Heart right ventricle (tissue), 16 donors: ENCODE measurements around the gene RAB11FIP2. TPM values are rescaled to one million over a fixed set of nuclear protein-coding genes. Genes with fewer than 3 reads are reported as not detected.

ENCODE experiments used
- ATAC-seq, 8 donors: fragments of 200-7000 bp; cut with Tn5 transposase; one replicate each; pipeline ENCODE4 v1.9.1; 2020; ENCODE audit warnings: mild to moderate bottlenecking in 8 of 8, moderate library complexity in 8 of 8, moderate number of reproducible peaks in 1 of 8
- DNase-seq, 2 donors: peaks; one replicate each; pipeline ENCODE4 v3.0.0-alpha.2; 2020
- H3K27ac ChIP-seq, 10 donors: fragments of 200-600 bp; sonication (generic) in 2 of 10; one replicate each; pipeline versions ENCODE4 v1.5.0 to v1.8.0; 2020 to 2022; ENCODE audit warnings: mild to moderate bottlenecking in 3 of 10
- H3K27me3 ChIP-seq, 7 donors: fragments of 200-600 bp; one replicate each; pipeline ENCODE4 v1.8.0; 2021 to 2022; ENCODE audit warnings: mild to moderate bottlenecking in 2 of 7
- H3K36me3 ChIP-seq, 9 donors: fragments of 200-600 bp; sonication (generic) in 1 of 9; one replicate each; pipeline versions ENCODE4 v1.5.0 to v1.8.0; 2020 to 2022; ENCODE audit warnings: mild to moderate bottlenecking in 2 of 9
- H3K4me1 ChIP-seq, 9 donors: fragments of 200-600 bp; sonication (generic) in 1 of 9; one replicate each; pipeline versions ENCODE4 v1.5.0 to v1.8.0; 2020 to 2022; ENCODE audit warnings: mild to moderate bottlenecking in 4 of 9
- H3K4me3 ChIP-seq, 10 donors: fragments of 200-600 bp; sonication (generic) in 2 of 10; one replicate each; pipeline versions ENCODE4 v1.5.0 to v1.8.0; 2020 to 2022; ENCODE audit warnings: mild to moderate bottlenecking in 7 of 10, moderate library complexity in 2 of 10
- H3K9me3 ChIP-seq, 11 donors: fragments of 200-600 bp in 10 of 11; sonication (generic) in 2 of 11; one replicate each; pipeline versions ENCODE4 v1.5.0 to v1.8.0; 2013 to 2022; ENCODE audit warnings: mild to moderate bottlenecking in 2 of 11, control low read depth in 1 of 11, moderate library complexity in 1 of 11
- WGBS, 2 donors: extraction: QIAGEN DNeasy Blood & Tissue Kit; methylation state at CpG; one replicate each; pipeline ENCODE4 v1.1.7; 2013; ENCODE audit warnings: inconsistent platforms in 1 of 2; 5-methylcytosine and 5-hydroxymethylcytosine counted together
- intact Hi-C, 10 donors: fragments of 100-400 bp; cut with DNase I; formaldehyde crosslinking; loops; one replicate each; pipeline versions ENCODE4 v1.11.1 to v1.14.2; 2022
- polyA plus RNA-seq, 2 donors: library from polyadenylated mRNA; stranded (reverse); fragments of 200-250 nt; gene quantifications; one replicate each; pipeline ENCODE4 v1.2.3, GENCODE V29; 2013
- total RNA-seq, 10 donors: library from RNA; stranded (reverse); fragmentation: NEBNext Ultra II Directional in 3 of 10; extraction: Animal tissue kit (Norgen Biotek cat#: 25700) in 3 of 10; gene quantifications; one replicate each; pipeline versions ENCODE4 v1.2.1 to v1.2.4, GENCODE V29; 2021 to 2023
- TF ChIP-seq, protein P1 (sequence below), 9 donors: fragments of 200-600 bp; sonication (generic) in 2 of 9; IDR thresholded peaks; one replicate each; pipeline versions ENCODE4 v1.5.0 to v1.8.0; 2021 to 2022; ENCODE audit warnings: antibody characterized with exemption in 9 of 9, mild to moderate bottlenecking in 5 of 9, moderate library complexity in 1 of 9
- donor health status: Arrhythmogenic right ventricular cardiomyopathy.
- donor health status: ischemic (EF 13 %, LVEDD 7.1; RV severe dilation, severe dysfunction).
- donor health status: healthy with polysubstance abuse.
- donor health status: DM: no; HTN: yes; CAD: no.
- donor health status: DM: no; HTN: no; CAD: no.
- donor health status: ischemic (EF 25% LVEDD 6.9; RV normal size, moderate dysfunction).
- donor health status: ischemic (EF 25% LVEDD 5.7; RV mildly dilated, moderate dysfunction).
- donor health status: healthy.
- donor health status: DM: yes; HTN: yes; CAD: no.
- donor health status: Ischemic cardiomyopathy.
- donor health status: ischemic (EF 35%, LVEDD 5.7; RV mildly dilated, moderate dysfunction).
- donor health status: nonischemic (EF 11% LVEDD 7.7; RV severe dilation, severe dysfunction).
- donor health status: DM: yes; HTN: yes; CAD: no.
- donor health status: PGD.
- donor health status: ischemic (EF 29% LVEDD 5.4; RV normal size, mild dysfunction).
- donor health status: nonischemic (EF 23%, LVEDD 6.1; RV moderate dilation, normal function).

Gene RAB11FIP2
- total and polyA plus RNA-seq, 12 donors = 2.6 to 17.2 (median 13.6) TPM

GRCh38 chr10:118031351-118032075 is 15.2 kb downstream of the RAB11FIP2 start:
- intact Hi-C loops = no loop called here

DNA sequence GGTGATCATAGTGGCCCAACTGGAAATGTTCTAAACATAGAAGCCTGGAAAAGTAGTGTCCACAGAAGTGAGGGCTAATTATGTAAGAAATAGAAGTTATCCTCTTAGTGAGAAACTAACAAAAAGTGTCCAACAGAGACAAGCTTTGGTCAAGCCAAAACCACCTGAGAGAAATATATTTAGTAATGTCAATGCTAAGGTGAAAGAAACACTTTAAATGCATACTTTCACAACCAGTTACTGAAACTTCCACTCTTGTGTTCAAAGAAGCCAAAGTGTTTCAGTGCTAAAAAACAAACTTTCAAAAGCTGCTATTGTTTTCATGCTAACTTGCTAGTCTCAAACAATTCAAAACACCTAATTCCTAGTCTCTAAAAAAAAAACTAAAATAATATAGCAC is 18.1 kb downstream of the RAB11FIP2 start:
- H3K9me3 ChIP-seq = no peaks in the 10 kb centered on the region
- H3K4me3 ChIP-seq = no peak overlapping the region
- no peaks in the 10 kb centered on the region for H3K27me3 ChIP-seq
- ATAC-seq (no peak), DNase-seq (no peak)
- no peaks in the 10 kb centered on the region for H3K4me1 ChIP-seq
- peaks cover 0 to 30% (median 0%) of the 10 kb centered on the region in 9 donors for H3K36me3 ChIP-seq
- intact Hi-C loops = no loop called here
- TF ChIP-seq, protein P1, sequence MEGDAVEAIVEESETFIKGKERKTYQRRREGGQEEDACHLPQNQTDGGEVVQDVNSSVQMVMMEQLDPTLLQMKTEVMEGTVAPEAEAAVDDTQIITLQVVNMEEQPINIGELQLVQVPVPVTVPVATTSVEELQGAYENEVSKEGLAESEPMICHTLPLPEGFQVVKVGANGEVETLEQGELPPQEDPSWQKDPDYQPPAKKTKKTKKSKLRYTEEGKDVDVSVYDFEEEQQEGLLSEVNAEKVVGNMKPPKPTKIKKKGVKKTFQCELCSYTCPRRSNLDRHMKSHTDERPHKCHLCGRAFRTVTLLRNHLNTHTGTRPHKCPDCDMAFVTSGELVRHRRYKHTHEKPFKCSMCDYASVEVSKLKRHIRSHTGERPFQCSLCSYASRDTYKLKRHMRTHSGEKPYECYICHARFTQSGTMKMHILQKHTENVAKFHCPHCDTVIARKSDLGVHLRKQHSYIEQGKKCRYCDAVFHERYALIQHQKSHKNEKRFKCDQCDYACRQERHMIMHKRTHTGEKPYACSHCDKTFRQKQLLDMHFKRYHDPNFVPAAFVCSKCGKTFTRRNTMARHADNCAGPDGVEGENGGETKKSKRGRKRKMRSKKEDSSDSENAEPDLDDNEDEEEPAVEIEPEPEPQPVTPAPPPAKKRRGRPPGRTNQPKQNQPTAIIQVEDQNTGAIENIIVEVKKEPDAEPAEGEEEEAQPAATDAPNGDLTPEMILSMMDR (IDR thresholded peaks at IDR 0.05) = no peak
- H3K27ac ChIP-seq = no peak overlapping the region

More at GRCh38 chr10:118031351-118032075, 15.2 kb downstream of the RAB11FIP2 start:
- DNase-seq (no peak), ATAC-seq (no peak)
- Histone ChIP-seq H3K9me3 (no peaks in the 10 kb centered on the region), H3K27me3 (no peaks in the 10 kb centered on the region), H3K36me3 (peaks cover 0 to 41% (median 0%) of the 10 kb centered on the region in 9 donors), H3K4me3 (no peak overlapping the region), H3K4me1 (peaks cover 0 to 25% (median 16%) of the 10 kb centered on the region in 9 donors), H3K27ac (no peak overlapping the region)
- TF ChIP-seq, protein P1 (IDR thresholded peaks at IDR 0.05) = no peak
- 79 to 89% methylated on average over 2 of the region's 2 CpGs for WGBS, 2 donors

- Histone ChIP-seq H3K36me3 (peaks cover 0 to 18% (median 0%) of the 10 kb centered on the region in 9 donors), H3K4me1 (no peaks in the 10 kb centered on the region), H3K27me3 (no peaks in the 10 kb centered on the region), H3K4me3 (no peak overlapping the region), H3K27ac (no peak overlapping the region), H3K9me3 (no peaks in the 10 kb centered on the region)
- intact Hi-C loops = no loop called here
- TF ChIP-seq, protein P1 (IDR thresholded peaks at IDR 0.05) = no peak
- ATAC-seq (no peak), DNase-seq (no peak)
- 89 to 97% methylated on average over 2 of the region's 2 CpGs for WGBS, 2 donors
Observed at GRCh38 chr10:118027397-118027796, 19.3 kb downstream of the RAB11FIP2 start.

DNA sequence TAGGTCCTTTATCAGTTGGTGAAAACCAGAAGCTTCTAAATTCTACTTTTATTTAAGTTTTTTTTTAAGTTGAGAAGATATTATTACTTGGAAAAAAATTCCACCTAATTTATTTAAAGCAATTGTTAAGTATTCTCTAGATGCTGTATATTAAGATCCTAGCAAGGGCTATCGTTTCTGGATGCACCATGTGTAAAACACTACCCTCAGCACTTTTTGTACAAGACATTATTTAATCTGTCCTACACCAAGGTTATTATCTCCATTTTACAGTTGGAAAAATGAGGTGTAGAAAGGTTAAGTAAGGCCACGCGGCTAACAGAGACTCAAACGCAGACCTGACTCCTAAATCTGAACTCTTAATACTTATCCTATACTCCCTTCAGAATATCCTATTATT is 19.8 kb downstream of the RAB11FIP2 start:
- Histone ChIP-seq H3K4me1 (no peaks in the 10 kb centered on the region), H3K27me3 (no peaks in the 10 kb centered on the region), H3K36me3 (peaks cover 0 to 14% (median 0%) of the 10 kb centered on the region in 9 donors), H3K27ac (no peak overlapping the region), H3K4me3 (no peak overlapping the region), H3K9me3 (no peaks in the 10 kb centered on the region)
- TF ChIP-seq, protein P1 (IDR thresholded peaks at IDR 0.05) = no peak
- ATAC-seq (no peak), DNase-seq (no peak)
- 85 to 89% methylated on average over 4 of the region's 4 CpGs for WGBS, 2 donors
- intact Hi-C loops = no loop called here
